OCI-LY7 (cell line): ENCODE measurements around the gene DNM3.

Source experiments
- EZH2phosphoT487 ChIP-seq: fragments of 200-600 bp; sonication (generic); IDR thresholded peaks from 2 replicates; pipeline ENCODE4 v1.6.1; 2018; ENCODE audit warnings: low read depth, borderline replicate concordance, mild to moderate bottlenecking, mixed run types, antibody characterized with exemption, low read length, moderate library complexity, mixed read lengths
- TF ChIP-seq, protein P1 (sequence below): fragments of 200-600 bp; sonication (generic); conservative IDR thresholded peaks from 2 replicates; pipeline ENCODE4 v1.5.1; 2014; ENCODE audit warnings: mild to moderate bottlenecking, antibody characterized with exemption, low read length, moderate library complexity, mixed read lengths

DNA sequence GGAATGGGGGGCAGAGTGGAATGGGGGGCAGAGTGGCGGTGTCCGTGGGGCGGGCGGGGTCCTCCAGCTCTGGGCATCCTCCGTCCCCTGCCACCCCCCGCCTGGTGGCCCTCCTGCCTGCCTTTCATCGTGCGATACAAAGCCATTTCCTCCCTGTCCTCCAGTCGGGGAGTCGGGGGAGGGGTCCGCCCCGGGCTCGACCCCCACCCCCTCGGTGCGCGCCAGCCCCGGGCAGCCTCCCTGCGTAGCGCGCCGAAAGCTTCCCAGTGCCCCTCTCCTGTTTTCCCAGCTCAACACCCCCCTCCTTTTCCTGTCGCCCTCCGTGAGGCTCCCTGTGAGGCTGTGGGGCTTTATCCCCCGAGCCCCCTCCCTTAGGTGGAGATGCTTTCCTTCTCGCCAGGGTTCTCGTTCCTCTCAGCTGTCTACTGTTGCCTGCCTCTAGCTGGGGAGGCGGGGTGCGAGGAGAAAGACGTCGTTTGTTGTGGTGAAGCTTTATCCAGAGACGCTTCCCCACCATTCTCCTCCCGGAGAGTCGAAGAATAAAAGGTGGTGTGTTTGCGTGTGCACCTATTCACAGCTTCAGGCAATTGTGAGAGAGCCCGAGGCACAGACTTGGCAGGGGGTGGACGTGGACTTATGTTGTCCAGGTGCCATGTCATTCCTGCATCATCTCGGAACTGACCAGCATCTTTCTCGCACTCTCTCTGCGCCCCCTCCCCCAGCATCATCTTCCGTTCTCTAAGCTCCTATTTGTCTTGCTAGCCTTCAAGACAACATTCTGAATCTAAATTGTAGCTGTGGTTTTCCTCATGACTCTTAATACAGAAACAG is 848 bp downstream of the DNM3 start:
- TF ChIP-seq, protein P1, sequence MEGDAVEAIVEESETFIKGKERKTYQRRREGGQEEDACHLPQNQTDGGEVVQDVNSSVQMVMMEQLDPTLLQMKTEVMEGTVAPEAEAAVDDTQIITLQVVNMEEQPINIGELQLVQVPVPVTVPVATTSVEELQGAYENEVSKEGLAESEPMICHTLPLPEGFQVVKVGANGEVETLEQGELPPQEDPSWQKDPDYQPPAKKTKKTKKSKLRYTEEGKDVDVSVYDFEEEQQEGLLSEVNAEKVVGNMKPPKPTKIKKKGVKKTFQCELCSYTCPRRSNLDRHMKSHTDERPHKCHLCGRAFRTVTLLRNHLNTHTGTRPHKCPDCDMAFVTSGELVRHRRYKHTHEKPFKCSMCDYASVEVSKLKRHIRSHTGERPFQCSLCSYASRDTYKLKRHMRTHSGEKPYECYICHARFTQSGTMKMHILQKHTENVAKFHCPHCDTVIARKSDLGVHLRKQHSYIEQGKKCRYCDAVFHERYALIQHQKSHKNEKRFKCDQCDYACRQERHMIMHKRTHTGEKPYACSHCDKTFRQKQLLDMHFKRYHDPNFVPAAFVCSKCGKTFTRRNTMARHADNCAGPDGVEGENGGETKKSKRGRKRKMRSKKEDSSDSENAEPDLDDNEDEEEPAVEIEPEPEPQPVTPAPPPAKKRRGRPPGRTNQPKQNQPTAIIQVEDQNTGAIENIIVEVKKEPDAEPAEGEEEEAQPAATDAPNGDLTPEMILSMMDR = no peak
- TF ChIP-seq EZH2phosphoT487 = no peak
